Smooth muscle cell (in vitro differentiated cells): ENCODE measurements around the gene ALG12. TPM values are rescaled to one million over a fixed set of nuclear protein-coding genes. Genes with fewer than 3 reads are reported as not detected.

Experiments
- DNase-seq: peaks from one replicate; lab custom pipeline; 2025; ENCODE audit not compliant: unreplicated experiment; lab: John Stamatoyannopoulos, UW
- H2AFZ ChIP-seq: fragments of 200-600 bp; sonication (generic); 2 replicates; pipeline ENCODE4 v1.6.0; 2016; ENCODE audit warnings: antibody characterized with exemption, low read depth, mild to moderate bottlenecking
- H3F3A ChIP-seq: fragments of 200-600 bp; sonication (generic); 2 replicates; pipeline ENCODE4 v1.6.0; 2017; ENCODE audit warnings: antibody characterized with exemption, low read depth
- H3K27ac ChIP-seq: fragments of 200-600 bp; sonication (generic); 2 replicates; pipeline ENCODE4 v1.5.1; 2016; ENCODE audit warnings: low read depth, mild to moderate bottlenecking
- H3K27me3 ChIP-seq: fragments of 200-600 bp; sonication (generic); 2 replicates; pipeline ENCODE4 v1.6.1; 2016; ENCODE audit warnings: low read depth, mild to moderate bottlenecking
- H3K36me3 ChIP-seq: fragments of 200-600 bp; sonication (generic); 2 replicates; pipeline ENCODE4 v1.5.1; 2016; ENCODE audit warnings: low read depth
- H3K4me1 ChIP-seq: fragments of 200-600 bp; sonication (generic); 2 replicates; pipeline ENCODE4 v1.5.1; 2016; ENCODE audit warnings: low read depth
- H3K4me2 ChIP-seq: fragments of 200-600 bp; sonication (generic); 2 replicates; pipeline ENCODE4 v1.6.0; 2016; ENCODE audit warnings: mild to moderate bottlenecking
- H3K4me3 ChIP-seq: fragments of 200-600 bp; sonication (generic); 2 replicates; pipeline ENCODE4 v1.5.1; 2016; ENCODE audit warnings: mild to moderate bottlenecking
- H3K79me2 ChIP-seq: fragments of 200-600 bp; sonication (generic); 2 replicates; pipeline ENCODE4 v1.6.0; 2016; ENCODE audit warnings: low read depth, mild to moderate bottlenecking
- H3K9ac ChIP-seq: fragments of 200-600 bp; sonication (generic); 2 replicates; pipeline ENCODE4 v1.6.0; 2016; ENCODE audit warnings: low read depth
- H3K9me3 ChIP-seq: fragments of 200-600 bp; sonication (generic); replicated peaks from 2 replicates; pipeline ENCODE4 v1.5.1; 2016; ENCODE audit warnings: low read depth
- H4K20me1 ChIP-seq: fragments of 200-600 bp; sonication (generic); 2 replicates; pipeline ENCODE4 v1.6.0; 2016; ENCODE audit warnings: low read depth
- WGBS: methylation state at CpG from one replicate; pipeline ENCODE4 v1.1.7; 2016; ENCODE audit warnings: low lambda C conversion rate; 5-methylcytosine and 5-hydroxymethylcytosine counted together
- polyA plus RNA-seq: library from polyadenylated mRNA; unstranded; fragments of >200 nt; fragmentation: Nextera tagmentation; extraction: Ambion mirVana; gene quantifications from 2 replicates; pipeline ENCODE4 v1.2.1, GENCODE V29; 2016
- total RNA-seq: library from RNA; depleted of rRNA; stranded (reverse); fragments of >200 nt; gene quantifications from 2 replicates; pipeline ENCODE4 v1.2.3, GENCODE V29; 2014
- TF ChIP-seq, protein P1 (sequence below): fragments of 200-600 bp; sonication (generic); IDR thresholded peaks from 2 replicates; pipeline ENCODE4 v1.5.1; 2017; ENCODE audit warnings: borderline replicate concordance, mild to moderate bottlenecking, antibody characterized with exemption; ENCODE audit not compliant: insufficient read depth, poor library complexity, severe bottlenecking

The ALG12 gene
- total and polyA plus RNA-seq, 2 experiments from 2014 or later, result 13.9 to 42.7 TPM

DNA sequence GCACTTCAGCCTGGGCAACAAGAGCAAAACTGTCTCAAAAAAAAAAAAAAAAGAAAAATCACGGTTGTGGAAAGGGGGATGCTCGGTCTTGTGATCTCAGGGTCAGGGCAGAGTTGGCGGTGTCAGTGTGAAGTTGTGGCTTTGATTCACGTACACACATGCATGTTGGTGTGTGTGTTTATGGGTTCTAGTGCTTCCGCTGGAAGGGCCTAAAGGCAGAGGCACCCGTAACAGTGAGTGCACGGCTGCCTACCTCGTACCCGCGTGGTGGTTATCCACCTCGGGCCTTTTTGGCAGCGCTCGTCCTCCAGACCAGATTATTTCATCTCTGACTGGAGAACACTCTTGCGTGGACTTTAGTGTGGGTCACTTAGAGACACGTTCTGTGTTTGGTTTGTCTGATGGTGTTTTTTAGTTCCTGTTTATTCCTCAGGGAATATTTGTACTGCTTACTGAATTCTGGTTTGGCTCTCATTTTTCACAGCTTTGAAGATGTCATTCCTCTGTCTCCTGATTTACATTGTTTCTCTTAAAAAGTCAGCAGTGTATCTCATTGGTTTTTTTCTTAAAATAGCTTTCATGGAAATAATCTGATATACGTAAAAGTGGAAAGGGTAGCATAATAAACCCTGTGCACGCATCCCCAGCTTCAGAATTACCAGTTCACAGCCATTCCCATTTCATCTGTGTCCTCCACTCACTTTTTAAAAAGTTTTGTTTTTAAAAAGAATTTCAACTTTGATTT lies 49.0 kb downstream of the ALG12 start:
- TF ChIP-seq, protein P1, sequence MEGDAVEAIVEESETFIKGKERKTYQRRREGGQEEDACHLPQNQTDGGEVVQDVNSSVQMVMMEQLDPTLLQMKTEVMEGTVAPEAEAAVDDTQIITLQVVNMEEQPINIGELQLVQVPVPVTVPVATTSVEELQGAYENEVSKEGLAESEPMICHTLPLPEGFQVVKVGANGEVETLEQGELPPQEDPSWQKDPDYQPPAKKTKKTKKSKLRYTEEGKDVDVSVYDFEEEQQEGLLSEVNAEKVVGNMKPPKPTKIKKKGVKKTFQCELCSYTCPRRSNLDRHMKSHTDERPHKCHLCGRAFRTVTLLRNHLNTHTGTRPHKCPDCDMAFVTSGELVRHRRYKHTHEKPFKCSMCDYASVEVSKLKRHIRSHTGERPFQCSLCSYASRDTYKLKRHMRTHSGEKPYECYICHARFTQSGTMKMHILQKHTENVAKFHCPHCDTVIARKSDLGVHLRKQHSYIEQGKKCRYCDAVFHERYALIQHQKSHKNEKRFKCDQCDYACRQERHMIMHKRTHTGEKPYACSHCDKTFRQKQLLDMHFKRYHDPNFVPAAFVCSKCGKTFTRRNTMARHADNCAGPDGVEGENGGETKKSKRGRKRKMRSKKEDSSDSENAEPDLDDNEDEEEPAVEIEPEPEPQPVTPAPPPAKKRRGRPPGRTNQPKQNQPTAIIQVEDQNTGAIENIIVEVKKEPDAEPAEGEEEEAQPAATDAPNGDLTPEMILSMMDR, result no peak
- Histone ChIP-seq H4K20me1 (peaks cover 74% of the 10 kb centered on the region), H2AFZ (no peak overlapping the region), H3K9me3 (peaks cover 18% of the 10 kb centered on the region), H3K36me3 (peaks cover 15% of the 10 kb centered on the region), H3K4me2 (no peak overlapping the region), H3K4me3 (no peak overlapping the region), H3K4me1 (no peaks in the 10 kb centered on the region), H3K27me3 (no peaks in the 10 kb centered on the region), H3K27ac (no peak overlapping the region), H3K9ac (no peak overlapping the region), H3K79me2 (peaks cover 98% of the 10 kb centered on the region), H3F3A (no peaks in the 10 kb centered on the region)
- DNase-seq, result no peak
- 93% methylated on average over 17 of the region's 17 CpGs for WGBS

GRCh38 chr22:49867303-49868265 lies 50.7 kb downstream of the ALG12 start:
- no peak for DNase-seq

DNA sequence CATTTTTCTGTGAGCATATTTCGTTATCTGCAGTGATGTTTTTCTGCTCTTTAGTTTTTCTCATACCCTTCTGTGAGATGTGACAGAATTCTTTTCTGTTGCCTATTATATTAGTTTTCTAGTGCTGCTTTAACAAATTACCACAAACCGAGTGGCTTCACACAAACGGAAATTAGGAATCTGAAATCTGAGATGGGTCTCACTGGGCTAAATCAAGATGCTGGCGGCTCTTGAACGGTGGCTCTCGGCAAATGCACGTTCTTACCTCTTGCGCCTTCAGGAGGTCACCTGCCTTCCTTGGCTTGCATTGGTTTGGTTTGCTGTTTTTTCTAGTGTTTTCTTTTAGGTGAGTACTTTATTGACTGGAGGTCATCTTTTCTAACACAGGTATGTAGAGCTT lies 51.6 kb downstream of the ALG12 start:
- H3K4me2 ChIP-seq, result no peak overlapping the region
- H3F3A ChIP-seq, result peaks cover 3% of the 10 kb centered on the region
- H3K9me3 ChIP-seq, result peaks cover 18% of the 10 kb centered on the region
- H3K36me3 ChIP-seq, result peaks cover 15% of the 10 kb centered on the region
- TF ChIP-seq, protein P1, result no peak
- H3K9ac ChIP-seq, result no peak overlapping the region
- no peak overlapping the region for H3K4me3 ChIP-seq
- H3K79me2 ChIP-seq, result peaks cover 97% of the 10 kb centered on the region
- no peaks in the 10 kb centered on the region for H3K4me1 ChIP-seq
- H2AFZ ChIP-seq, result no peak overlapping the region
- DNase-seq, result no peak
- WGBS, result 92% methylated on average over 8 of the region's 8 CpGs
- no peaks in the 10 kb centered on the region for H3K27me3 ChIP-seq
- no peak overlapping the region for H3K27ac ChIP-seq
- H4K20me1 ChIP-seq, result peaks cover 74% of the 10 kb centered on the region

More at GRCh38 chr22:49867303-49868265, 50.7 kb downstream of the ALG12 start:
- H3K4me1 ChIP-seq, result no peaks in the 10 kb centered on the region
- TF ChIP-seq, protein P1, result no peak
- peaks cover 98% of the 10 kb centered on the region for H3K79me2 ChIP-seq
- H3K4me2 ChIP-seq, result no peak overlapping the region
- no peak overlapping the region for H2AFZ ChIP-seq
- H3F3A ChIP-seq, result no peaks in the 10 kb centered on the region
- no peak overlapping the region for H3K27ac ChIP-seq
- 98% methylated on average over 18 of the region's 18 CpGs for WGBS
- peaks cover 18% of the 10 kb centered on the region for H3K9me3 ChIP-seq
- no peak overlapping the region for H3K4me3 ChIP-seq
- H3K9ac ChIP-seq, result no peak overlapping the region
- H4K20me1 ChIP-seq, result peaks cover 74% of the 10 kb centered on the region
- H3K27me3 ChIP-seq, result no peaks in the 10 kb centered on the region
- peaks cover 15% of the 10 kb centered on the region for H3K36me3 ChIP-seq
